Spinal cord (tissue), 10 donors: ENCODE measurements around the gene PLCB1. TPM values are rescaled to one million over a fixed set of nuclear protein-coding genes. Genes with fewer than 3 reads are reported as not detected.

Source experiments
- DNase-seq, 6 donors: peaks; one replicate each; pipeline versions ENCODE4 v3.0.0 to v3.0.0-alpha.2; 2013 to 2015; ENCODE audit warnings: low spot score in 6 of 6, low read depth in 4 of 6
- H3K27ac ChIP-seq: one replicate; pipeline ENCODE4 v1.5.1; 2013; ENCODE audit warnings: low read depth, low read length, control low read depth
- H3K27me3 ChIP-seq: one replicate; pipeline ENCODE4 v1.6.1; 2013; ENCODE audit warnings: low read length; ENCODE audit not compliant: control insufficient read depth, insufficient read depth
- H3K36me3 ChIP-seq: one replicate; pipeline ENCODE4 v1.6.1; 2013; ENCODE audit warnings: low read length; ENCODE audit not compliant: control insufficient read depth, insufficient read depth
- H3K4me1 ChIP-seq: one replicate; pipeline ENCODE4 v1.6.1; 2013; ENCODE audit warnings: low read length; ENCODE audit not compliant: control insufficient read depth, insufficient read depth
- H3K4me3 ChIP-seq: one replicate; pipeline ENCODE4 v1.5.1; 2013; ENCODE audit warnings: low read depth, low read length, control low read depth
- H3K9me3 ChIP-seq: one replicate; pipeline ENCODE4 v1.6.1; 2013; ENCODE audit warnings: low read length; ENCODE audit not compliant: control insufficient read depth, insufficient read depth
- WGBS: methylation state at CpG from one replicate; pipeline ENCODE4 v1.1.5; 2013; ENCODE audit warnings: missing lambda C conversion rate; ENCODE audit not compliant: insufficient coverage; 5-methylcytosine and 5-hydroxymethylcytosine counted together
- polyA plus RNA-seq, 2 donors: library from polyadenylated mRNA; unstranded; fragments of 120-200 nt; gene quantifications; one replicate each; pipeline ENCODE4 v1.2.1, GENCODE V29; 2013; ENCODE audit not compliant: insufficient read length in 2 of 2
- total RNA-seq, 2 donors: library from RNA; depleted of rRNA in 1 of 2; stranded (reverse); fragments of 120-200 nt in 1 of 2; fragments of >200 nt in 1 of 2; gene quantifications; one replicate each; pipeline versions ENCODE4 v1.2.3 to v1.2.4, GENCODE V29; 2013 to 2014
- donor health status: healthy.

PLCB1 gene
- total and polyA plus RNA-seq, 4 donors = 42.9 to 111 (median 88.2) TPM

DNA sequence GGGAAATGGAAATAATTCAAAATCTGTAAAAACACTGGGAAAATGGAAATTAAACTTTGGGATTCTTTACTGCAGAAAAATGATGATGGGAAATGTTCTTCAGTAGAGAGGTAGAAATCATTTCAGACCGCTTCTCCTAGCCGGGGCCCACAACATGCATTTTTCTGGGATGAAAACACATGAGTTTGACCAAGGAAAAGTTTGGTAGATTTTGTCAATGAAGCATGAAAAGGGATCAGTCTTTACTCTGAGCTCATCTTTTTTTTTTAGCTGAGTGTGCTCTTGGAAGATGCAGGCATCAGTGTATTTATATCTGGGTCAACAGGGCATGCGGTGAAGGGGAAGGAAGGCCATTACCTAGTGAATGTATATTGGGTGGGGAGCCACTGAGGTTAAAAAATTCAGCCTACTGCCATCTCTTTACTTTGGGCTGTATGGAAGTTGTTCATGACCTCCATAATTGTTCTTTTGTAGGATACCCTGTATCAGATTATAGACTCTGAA, 36.8 kb downstream of the PLCB1 start:
- no peak overlapping the region for H3K4me3 ChIP-seq
- DNase-seq = no peak
- H3K27ac ChIP-seq = no peak overlapping the region
- 93% methylated on average over 3 of the region's 3 CpGs for WGBS
- no peaks in the 10 kb centered on the region for H3K27me3 ChIP-seq
- H3K9me3 ChIP-seq = no peaks in the 10 kb centered on the region
- H3K4me1 ChIP-seq = no peaks in the 10 kb centered on the region
- H3K36me3 ChIP-seq = no peaks in the 10 kb centered on the region

DNA sequence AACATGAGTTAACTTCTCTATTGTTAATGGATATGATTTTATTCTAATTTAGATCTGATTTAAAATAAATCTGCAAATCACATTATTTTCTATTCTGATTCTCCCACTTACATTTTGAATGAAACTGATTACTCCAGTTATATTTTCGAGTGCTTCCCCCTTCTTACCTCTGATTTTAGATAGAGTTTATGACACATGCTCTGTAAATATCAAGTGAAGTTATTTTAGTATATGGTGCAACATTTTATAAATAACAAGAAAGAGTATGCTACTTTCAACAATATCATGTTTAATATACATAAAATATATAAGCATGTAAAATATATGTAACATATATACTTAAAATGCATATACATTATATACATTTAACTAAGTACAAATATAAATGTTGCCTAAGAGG, 38.9 kb downstream of the PLCB1 start:
- WGBS = no CpG with 5 or more reads among the region's 1 CpG
- no peaks in the 10 kb centered on the region for H3K4me1 ChIP-seq
- no peak overlapping the region for H3K4me3 ChIP-seq
- H3K27me3 ChIP-seq = no peaks in the 10 kb centered on the region
- no peak for DNase-seq
- H3K27ac ChIP-seq = no peak overlapping the region
- H3K9me3 ChIP-seq = no peaks in the 10 kb centered on the region
- H3K36me3 ChIP-seq = no peaks in the 10 kb centered on the region

- no peaks in the 10 kb centered on the region for H3K27me3 ChIP-seq
- no peaks in the 10 kb centered on the region for H3K36me3 ChIP-seq
- H3K4me1 ChIP-seq = no peaks in the 10 kb centered on the region
- no peak for DNase-seq
- H3K27ac ChIP-seq = no peak overlapping the region
- 96% methylated on average over 1 of the region's 2 CpGs for WGBS
- H3K4me3 ChIP-seq = no peak overlapping the region
- H3K9me3 ChIP-seq = no peaks in the 10 kb centered on the region
Observed at GRCh38 chr20:8172191-8172590, 40.1 kb downstream of the PLCB1 start.

DNA sequence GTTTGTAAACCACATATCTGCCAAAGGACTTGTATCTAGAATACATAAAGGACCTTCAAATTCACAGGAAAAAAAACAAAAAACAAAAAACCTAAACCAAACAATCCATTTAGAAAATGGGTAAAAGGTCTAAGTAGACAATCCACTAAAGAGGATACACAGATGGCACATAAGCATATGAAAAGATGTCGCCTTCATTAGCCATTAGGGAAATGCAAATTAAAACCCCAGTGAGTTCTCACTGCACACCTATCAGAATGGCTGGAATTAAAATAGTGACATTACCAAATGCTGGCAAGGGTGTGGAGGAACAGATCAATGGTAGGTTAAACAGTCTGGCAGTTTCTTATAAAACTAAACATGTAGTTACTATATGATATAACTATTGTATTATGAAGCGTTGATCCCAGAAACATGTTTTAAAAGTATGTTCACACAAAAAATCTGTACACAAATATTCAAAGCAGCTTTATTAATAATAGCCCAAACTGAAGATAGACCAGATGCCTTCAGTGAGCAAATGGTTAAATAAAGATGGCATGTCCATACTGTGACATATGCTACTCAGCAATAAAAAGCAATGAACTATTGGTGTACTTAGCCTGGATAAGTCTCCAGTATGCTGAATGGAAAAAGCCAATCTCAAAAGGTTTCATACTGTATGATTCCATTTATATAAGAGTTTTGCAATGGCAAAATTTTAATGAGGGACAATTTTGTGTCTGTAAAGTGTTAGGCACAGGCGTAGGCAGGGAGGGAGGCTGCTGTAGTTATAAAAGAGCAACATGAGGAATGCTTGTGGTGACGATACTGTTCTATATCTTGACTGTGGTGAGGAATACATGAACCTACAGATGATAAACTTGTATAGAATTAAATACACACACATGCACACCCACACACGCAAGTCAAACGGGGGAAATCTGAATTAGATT, 43.9 kb downstream of the PLCB1 start:
- no peak overlapping the region for H3K27ac ChIP-seq
- H3K9me3 ChIP-seq = no peaks in the 10 kb centered on the region
- no peaks in the 10 kb centered on the region for H3K36me3 ChIP-seq
- H3K4me3 ChIP-seq = no peak overlapping the region
- no peaks in the 10 kb centered on the region for H3K27me3 ChIP-seq
- whole genome bisulfite sequencing = no CpG with 5 or more reads among the region's 6 CpGs
- peak in 2 of 6 donors; percentile 52 to 70 for DNase-seq
- H3K4me1 ChIP-seq = no peaks in the 10 kb centered on the region

DNA sequence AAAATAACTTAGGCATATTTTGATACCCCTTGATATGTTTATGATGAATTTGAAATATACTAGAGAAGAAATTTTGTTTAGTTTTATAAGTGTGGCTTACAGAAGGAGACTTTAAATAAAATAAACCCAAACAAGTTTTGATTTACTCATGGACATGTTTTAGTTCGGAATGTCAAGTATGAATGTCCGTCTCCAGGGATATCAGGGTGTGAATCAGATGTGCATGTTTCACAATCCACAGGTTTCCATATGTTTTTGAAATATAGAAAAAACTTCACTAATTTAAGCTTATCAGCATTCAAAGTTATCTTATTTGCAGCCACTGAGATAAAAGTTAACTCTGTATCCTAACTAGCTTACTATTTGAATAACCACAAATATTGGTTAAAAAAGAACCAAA, 51.5 kb downstream of the PLCB1 start:
- H3K27me3 ChIP-seq = no peaks in the 10 kb centered on the region
- DNase-seq = no peak
- no peak overlapping the region for H3K27ac ChIP-seq
- H3K4me1 ChIP-seq = no peaks in the 10 kb centered on the region
- no peaks in the 10 kb centered on the region for H3K9me3 ChIP-seq
- no peak overlapping the region for H3K4me3 ChIP-seq
- no CpG with 5 or more reads among the region's 2 CpGs for WGBS
- no peaks in the 10 kb centered on the region for H3K36me3 ChIP-seq

DNA sequence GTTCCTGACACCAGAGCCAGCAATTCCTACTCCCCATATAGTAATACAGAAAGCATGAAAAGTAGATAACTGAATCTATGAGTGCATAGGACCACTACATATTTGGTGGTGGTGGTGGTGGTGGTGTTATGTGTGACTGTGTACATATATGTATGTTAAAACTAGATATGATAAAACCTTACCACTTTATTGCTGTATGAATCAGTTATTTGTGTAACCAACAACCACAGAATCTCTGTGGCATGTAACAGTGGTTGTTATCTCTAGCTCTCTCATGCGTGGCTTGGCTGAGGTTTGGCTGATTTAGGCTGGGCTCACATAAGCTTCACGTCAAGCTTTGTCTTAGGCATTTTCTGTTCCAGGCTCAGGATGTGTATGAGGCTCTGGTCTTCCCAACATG, 55.7 kb downstream of the PLCB1 start:
- Histone ChIP-seq H3K4me3 (no peak overlapping the region), H3K27ac (no peak overlapping the region), H3K27me3 (no peaks in the 10 kb centered on the region), H3K4me1 (no peaks in the 10 kb centered on the region), H3K9me3 (no peaks in the 10 kb centered on the region), H3K36me3 (no peaks in the 10 kb centered on the region)
- no peak for DNase-seq
- 95% methylated on average over 2 of the region's 2 CpGs for WGBS

GRCh38 chr20:8190043-8190880, 58.2 kb downstream of the PLCB1 start:
- 70% methylated on average over 2 of the region's 7 CpGs for WGBS
- no peaks in the 10 kb centered on the region for H3K9me3 ChIP-seq
- H3K27ac ChIP-seq = no peak overlapping the region
- H3K4me3 ChIP-seq = no peak overlapping the region
- peak in 1 of 6 donors; percentile 14 for DNase-seq
- H3K4me1 ChIP-seq = no peaks in the 10 kb centered on the region
- H3K27me3 ChIP-seq = no peaks in the 10 kb centered on the region
- H3K36me3 ChIP-seq = no peaks in the 10 kb centered on the region

DNA sequence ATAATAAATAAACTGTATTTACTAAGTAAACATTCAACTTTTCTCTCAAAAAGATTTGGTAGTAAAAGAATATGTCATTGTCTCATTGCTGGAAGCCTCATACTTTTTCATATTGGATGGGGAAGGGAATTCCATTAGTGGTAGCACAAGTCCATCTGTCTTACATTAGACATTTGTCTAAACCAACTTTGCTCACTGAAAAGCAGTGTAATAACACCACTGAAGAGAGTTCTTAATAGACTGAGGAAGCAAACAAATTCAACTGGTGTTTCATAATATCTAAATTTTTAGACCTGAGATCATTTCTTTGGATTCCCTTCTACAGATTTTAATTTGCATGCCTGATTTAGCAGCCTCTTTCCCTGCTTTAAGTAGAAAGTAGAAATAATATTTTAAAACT, 62.7 kb downstream of the PLCB1 start:
- no peak for DNase-seq
- Histone ChIP-seq H3K36me3 (no peaks in the 10 kb centered on the region), H3K4me1 (no peaks in the 10 kb centered on the region), H3K4me3 (no peak overlapping the region), H3K27me3 (no peaks in the 10 kb centered on the region), H3K9me3 (no peaks in the 10 kb centered on the region), H3K27ac (no peak overlapping the region)

- Histone ChIP-seq H3K27ac (no peak overlapping the region), H3K9me3 (no peaks in the 10 kb centered on the region), H3K36me3 (no peaks in the 10 kb centered on the region), H3K4me1 (no peaks in the 10 kb centered on the region), H3K27me3 (no peaks in the 10 kb centered on the region), H3K4me3 (no peak overlapping the region)
- WGBS = no CpG with 5 or more reads among the region's 1 CpG
- DNase-seq = no peak
Observed at GRCh38 chr20:8196096-8196495, 64.0 kb downstream of the PLCB1 start.
